MCF 10A (cell line): ENCODE data around the gene ADCY5. TPM values are rescaled to one million over a fixed set of nuclear protein-coding genes. Genes with fewer than 3 reads are reported as not detected.

Experiments used
- BruUV-seq: library from RNA; stranded (reverse); fragments of 400-500 nt; replicated peaks from 2 replicates; lab custom pipeline; 2021; lab: Mats Ljungman, UMichigan
- CTCF ChIA-PET: fragments of 300-600 bp; sonication (Branson Sonifier 250); formaldehyde crosslinking; extraction: SDS; loops from one replicate; lab custom pipeline; 2021; ENCODE audit warnings: antibody characterized with exemption, inconsistent platforms; lab: Yijun Ruan, JAX
- POLR2A ChIA-PET: fragments of 300-600, 350-650 bp; sonication (Branson Sonifier 250); formaldehyde crosslinking; extraction: SDS; loops from one replicate; lab custom pipeline; 2020; ENCODE audit warnings: antibody characterized with exemption, inconsistent platforms; lab: Yijun Ruan, JAX
- DNase-seq: peaks from one replicate; pipeline ENCODE4 v3.0.0-alpha.2; 2018; ENCODE audit not compliant: unreplicated experiment
- H3K27ac Mint-ChIP-seq: one replicate; pipeline ENCODE4 v1.8.0; 2022; ENCODE audit warnings: mild to moderate bottlenecking, low read depth, mixed read lengths; ENCODE audit not compliant: unreplicated experiment
- H3K27me3 Mint-ChIP-seq: one replicate; pipeline ENCODE4 v1.8.0; 2022; ENCODE audit warnings: mixed read lengths; ENCODE audit not compliant: insufficient read depth, unreplicated experiment
- H3K36me3 Mint-ChIP-seq: one replicate; pipeline ENCODE4 v1.8.0; 2022; ENCODE audit warnings: mild to moderate bottlenecking, moderate library complexity, mixed read lengths; ENCODE audit not compliant: insufficient read depth, unreplicated experiment
- H3K4me1 Mint-ChIP-seq: one replicate; pipeline ENCODE4 v1.8.0; 2022; ENCODE audit warnings: mixed read lengths; ENCODE audit not compliant: insufficient read depth, unreplicated experiment
- H3K4me3 Mint-ChIP-seq: one replicate; pipeline ENCODE4 v1.8.0; 2022; ENCODE audit warnings: mild to moderate bottlenecking, moderate library complexity, mixed read lengths; ENCODE audit not compliant: unreplicated experiment
- H3K9me3 Mint-ChIP-seq: one replicate; pipeline ENCODE4 v1.8.0; 2022; ENCODE audit warnings: mixed read lengths; ENCODE audit not compliant: unreplicated experiment
- intact Hi-C: fragments of 100-400 bp; cut with micrococcal nuclease; formaldehyde crosslinking; loops from 2 replicates; pipeline ENCODE4 v1.14.1; 2022
- total RNA-seq: library from RNA; stranded (reverse); gene quantifications from 2 replicates; pipeline ENCODE4 v1.2.3, GENCODE V29; 2022
- TF ChIP-seq, protein P1 (sequence below): fragments of 200-600 bp; IDR thresholded peaks from one replicate; pipeline ENCODE4 v1.8.0; 2022; ENCODE audit warnings: antibody characterized with exemption, mild to moderate bottlenecking; ENCODE audit not compliant: unreplicated experiment

Gene ADCY5
- total RNA-seq, 1 experiment from 2014 or later = not detected

DNA sequence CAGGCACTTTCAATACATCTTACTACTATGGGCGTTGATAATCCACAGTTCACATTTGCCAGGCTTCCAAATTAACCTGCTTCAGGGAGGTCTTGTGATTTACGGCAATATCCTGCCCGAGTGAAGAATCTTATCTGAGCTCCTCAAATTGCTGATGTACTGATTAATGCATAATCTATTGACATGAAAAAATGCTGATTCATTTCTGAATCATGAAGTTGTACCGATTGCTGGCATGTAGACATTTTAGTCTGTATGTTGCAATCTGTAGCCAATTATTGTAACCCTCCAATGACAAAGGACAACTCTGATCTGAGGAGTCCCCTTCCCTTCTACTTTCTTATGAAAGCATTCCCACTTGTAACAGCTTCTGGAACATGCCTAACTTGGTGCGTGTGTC lies 150.0 kb downstream of the ADCY5 start:
- intact Hi-C loops = no loop called here
- no peak for DNase-seq
- peaks cover 6% of the 10 kb centered on the region for H3K9me3 Mint-ChIP-seq
- ChIA-PET POLR2A (no interaction called here), CTCF (interaction anchor here (0.6 to 1.5 kb wide), 4 partner anchors 21 to 751 kb away, joined by 3 to 4 read pairs (median 3); no protein-coding TSS in a partner anchor)
- H3K4me3 Mint-ChIP-seq = no peak overlapping the region
- H3K27ac Mint-ChIP-seq = no peak overlapping the region
- TF ChIP-seq, protein P1, sequence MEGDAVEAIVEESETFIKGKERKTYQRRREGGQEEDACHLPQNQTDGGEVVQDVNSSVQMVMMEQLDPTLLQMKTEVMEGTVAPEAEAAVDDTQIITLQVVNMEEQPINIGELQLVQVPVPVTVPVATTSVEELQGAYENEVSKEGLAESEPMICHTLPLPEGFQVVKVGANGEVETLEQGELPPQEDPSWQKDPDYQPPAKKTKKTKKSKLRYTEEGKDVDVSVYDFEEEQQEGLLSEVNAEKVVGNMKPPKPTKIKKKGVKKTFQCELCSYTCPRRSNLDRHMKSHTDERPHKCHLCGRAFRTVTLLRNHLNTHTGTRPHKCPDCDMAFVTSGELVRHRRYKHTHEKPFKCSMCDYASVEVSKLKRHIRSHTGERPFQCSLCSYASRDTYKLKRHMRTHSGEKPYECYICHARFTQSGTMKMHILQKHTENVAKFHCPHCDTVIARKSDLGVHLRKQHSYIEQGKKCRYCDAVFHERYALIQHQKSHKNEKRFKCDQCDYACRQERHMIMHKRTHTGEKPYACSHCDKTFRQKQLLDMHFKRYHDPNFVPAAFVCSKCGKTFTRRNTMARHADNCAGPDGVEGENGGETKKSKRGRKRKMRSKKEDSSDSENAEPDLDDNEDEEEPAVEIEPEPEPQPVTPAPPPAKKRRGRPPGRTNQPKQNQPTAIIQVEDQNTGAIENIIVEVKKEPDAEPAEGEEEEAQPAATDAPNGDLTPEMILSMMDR = no peak
- peaks cover 39% of the 10 kb centered on the region for H3K27me3 Mint-ChIP-seq
- no TSS peak for BruUV-seq
- H3K36me3 Mint-ChIP-seq = no peaks in the 10 kb centered on the region
- peaks cover 6% of the 10 kb centered on the region for H3K4me1 Mint-ChIP-seq

DNA sequence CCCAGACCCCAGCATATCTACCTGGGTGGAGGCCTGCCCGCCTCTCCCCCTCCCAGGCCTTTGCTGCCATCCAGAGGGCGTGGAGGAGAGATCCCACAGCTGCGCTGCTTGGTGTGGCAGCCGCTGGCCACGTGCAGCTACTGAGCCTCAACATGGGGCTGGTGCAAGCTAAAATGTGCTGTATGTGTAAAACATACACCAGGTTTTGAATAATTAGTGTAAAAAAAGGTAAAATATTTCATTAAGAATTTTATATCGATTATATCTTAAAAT lies 151.3 kb downstream of the ADCY5 start:
- no peak for DNase-seq
- peaks cover 39% of the 10 kb centered on the region for H3K27me3 Mint-ChIP-seq
- H3K27ac Mint-ChIP-seq = no peak overlapping the region
- H3K4me1 Mint-ChIP-seq = peaks cover 6% of the 10 kb centered on the region
- no peak overlapping the region for H3K4me3 Mint-ChIP-seq
- intact Hi-C loops = no loop called here
- BruUV-seq = no TSS peak
- no peaks in the 10 kb centered on the region for H3K9me3 Mint-ChIP-seq
- ChIA-PET CTCF (interaction anchor here (1.0 to 1.2 kb wide), 2 partner anchors 10 to 32 kb away, joined by 5 read pairs; no protein-coding TSS in a partner anchor), POLR2A (no interaction called here)
- TF ChIP-seq, protein P1 = peak; percentile 11
- no peaks in the 10 kb centered on the region for H3K36me3 Mint-ChIP-seq

DNA sequence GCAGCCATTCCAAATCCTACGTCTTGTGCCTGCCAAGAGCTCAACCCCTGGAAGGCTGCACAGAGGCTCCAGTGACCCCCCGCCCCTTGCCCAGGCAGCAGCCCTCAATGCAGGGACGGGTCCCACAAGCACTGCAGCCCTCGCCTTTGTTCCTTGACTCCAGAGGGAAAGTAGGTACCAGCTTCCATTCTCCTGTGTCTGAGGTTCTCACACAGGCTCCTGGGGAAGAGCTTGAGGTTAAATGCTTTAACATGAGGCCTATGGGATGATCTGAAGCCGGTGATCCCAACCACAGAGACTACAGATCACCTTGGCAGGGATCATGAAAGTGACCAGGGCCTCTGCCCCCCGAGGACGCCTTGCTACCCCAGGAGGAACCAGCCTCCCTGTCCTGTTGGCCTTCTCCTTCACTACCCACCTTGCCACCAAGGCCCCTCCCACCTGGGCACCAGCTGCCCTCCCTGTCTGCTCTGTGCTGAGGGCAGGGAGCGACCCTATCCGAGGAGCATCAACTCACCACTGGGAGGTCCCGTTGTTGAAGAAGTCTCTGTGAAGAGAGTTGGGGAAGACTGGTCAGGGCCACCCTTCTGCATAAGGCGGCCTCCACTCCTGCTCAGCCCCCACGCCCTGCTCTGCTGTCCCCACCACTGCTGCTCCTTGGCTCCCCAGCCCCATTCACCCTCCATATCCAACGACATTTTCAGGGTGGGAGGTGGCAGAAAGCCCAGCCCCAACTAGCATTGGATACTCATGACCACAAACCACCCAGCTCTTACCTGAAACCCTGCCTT lies 151.9 kb downstream of the ADCY5 start:
- Mint-ChIP-seq H3K36me3 (no peaks in the 10 kb centered on the region), H3K4me1 (peaks cover 6% of the 10 kb centered on the region), H3K4me3 (no peak overlapping the region), H3K9me3 (no peaks in the 10 kb centered on the region), H3K27ac (no peak overlapping the region), H3K27me3 (peaks cover 37% of the 10 kb centered on the region)
- TF ChIP-seq, protein P1 = no peak
- no peak for DNase-seq
- CTCF ChIA-PET = interaction anchor here (0.6 to 1.2 kb wide), 3 partner anchors 9 to 32 kb away, joined by 3 to 5 read pairs (median 5); no protein-coding TSS in a partner anchor
- no TSS peak for BruUV-seq
- intact Hi-C loops = no loop called here
- POLR2A ChIA-PET = interaction anchor here (0.9 kb wide), 1 partner anchor 16 kb away, joined by 3 read pairs; no protein-coding TSS in a partner anchor

DNA sequence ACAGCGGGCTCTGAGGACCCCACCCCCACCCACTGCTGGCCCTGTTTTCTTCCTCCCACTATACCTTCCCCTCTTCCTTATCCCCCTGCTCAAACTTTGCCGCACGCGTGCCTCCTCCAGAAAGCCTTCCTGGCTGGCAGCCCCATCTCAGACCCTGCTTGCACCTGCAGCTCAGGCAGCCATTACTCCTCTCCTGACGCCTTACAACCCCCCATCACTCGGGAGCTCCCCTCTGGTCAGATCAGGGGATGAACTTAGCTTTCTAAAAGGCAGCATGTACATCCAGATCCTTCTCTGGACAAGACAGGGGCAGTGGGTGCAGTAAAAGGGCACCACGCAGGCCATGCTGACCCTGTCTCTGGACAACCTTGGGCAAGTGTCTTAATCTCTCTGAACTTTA lies 152.6 kb downstream of the ADCY5 start:
- H3K27ac Mint-ChIP-seq = no peak overlapping the region
- DNase-seq = no peak
- no peak overlapping the region for H3K4me3 Mint-ChIP-seq
- intact Hi-C loops = no loop called here
- H3K4me1 Mint-ChIP-seq = peaks cover 6% of the 10 kb centered on the region
- no TSS peak for BruUV-seq
- TF ChIP-seq, protein P1 = no peak
- CTCF ChIA-PET = interaction anchor here (0.5 to 1.2 kb wide), 3 partner anchors 9 to 1367 kb away, joined by 3 to 5 read pairs (median 3); no protein-coding TSS in a partner anchor
- no peaks in the 10 kb centered on the region for H3K9me3 Mint-ChIP-seq
- H3K27me3 Mint-ChIP-seq = peaks cover 45% of the 10 kb centered on the region
- H3K36me3 Mint-ChIP-seq = no peaks in the 10 kb centered on the region
- POLR2A ChIA-PET = interaction anchor here (0.9 kb wide), 1 partner anchor 16 kb away, joined by 3 read pairs; no protein-coding TSS in a partner anchor
